ENCODE measurements around the gene STK36. TPM values are rescaled to one million over a fixed set of nuclear protein-coding genes. Genes with fewer than 3 reads are reported as not detected.

Gene STK36
- total RNA-seq, 1 donor from 2014 or later = 17.6 TPM

- intact Hi-C loops (cut with micrococcal nuclease) = no loop called here
These were observed 71.2 kb downstream of the STK36 start for GRCh38 chr2:218743068-218743467.

DNA sequence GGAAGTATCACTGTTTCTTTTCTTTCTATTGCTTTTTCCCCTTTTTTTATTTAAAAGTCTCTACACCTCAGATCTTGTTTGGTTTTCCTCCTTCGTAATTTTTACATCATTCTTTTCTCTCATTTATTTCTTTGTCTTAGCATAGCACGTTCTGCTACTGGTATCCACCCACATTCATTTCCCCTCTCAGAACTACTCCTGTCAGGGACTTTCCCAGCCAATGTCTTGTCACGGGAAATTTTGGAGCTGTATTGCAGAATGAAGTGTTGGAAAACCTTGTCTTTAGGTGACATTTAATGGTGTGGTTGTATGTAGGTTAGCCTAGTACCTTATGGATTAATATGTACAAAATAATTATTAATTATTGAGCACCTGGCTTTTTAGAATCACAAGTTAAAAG is 72.7 kb downstream of the STK36 start:
- intact Hi-C loops (cut with micrococcal nuclease) = no loop called here

GRCh38 chr2:218745160-218745558 is 73.3 kb downstream of the STK36 start:
- intact Hi-C loops (cut with micrococcal nuclease) = no loop called here

- intact Hi-C loops (cut with micrococcal nuclease) = no loop called here
These were observed 73.9 kb downstream of the STK36 start for GRCh38 chr2:218745559-218746469.

DNA sequence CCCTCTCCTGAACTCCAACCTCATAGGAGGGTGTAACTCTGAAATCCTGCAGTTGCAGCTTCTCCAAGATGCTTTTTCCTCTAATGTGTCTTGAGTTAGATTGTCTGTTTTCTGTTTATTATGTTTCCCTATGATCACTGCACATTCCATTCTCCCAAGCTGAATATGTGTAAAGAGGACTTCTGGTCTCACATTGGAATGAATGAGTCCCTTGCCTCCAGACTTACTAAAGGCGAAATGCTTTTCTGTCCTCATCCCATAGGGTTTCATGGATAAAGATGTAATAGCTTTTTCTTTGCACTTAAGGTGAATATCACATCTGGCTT is 74.5 kb downstream of the STK36 start:
- intact Hi-C loops (cut with micrococcal nuclease) = no loop called here

DNA sequence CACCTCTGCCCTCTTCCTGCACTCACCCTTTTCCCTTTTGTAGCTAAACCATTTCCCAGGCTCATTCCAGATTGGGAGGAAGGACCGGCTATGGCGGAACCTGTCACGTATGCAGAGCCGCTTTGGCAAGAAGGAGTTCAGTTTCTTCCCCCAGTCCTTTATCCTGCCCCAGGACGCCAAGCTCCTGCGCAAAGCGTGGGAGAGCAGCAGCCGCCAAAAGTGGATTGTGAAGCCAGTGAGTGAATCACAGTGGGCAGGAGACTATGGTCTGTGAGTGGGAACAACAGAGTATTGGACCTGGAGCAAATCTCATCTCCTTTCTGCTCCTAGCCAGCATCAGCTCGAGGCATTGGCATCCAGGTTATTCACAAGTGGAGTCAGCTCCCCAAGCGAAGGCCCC is 75.1 kb downstream of the STK36 start:
- intact Hi-C loops (cut with micrococcal nuclease) = no loop called here

DNA sequence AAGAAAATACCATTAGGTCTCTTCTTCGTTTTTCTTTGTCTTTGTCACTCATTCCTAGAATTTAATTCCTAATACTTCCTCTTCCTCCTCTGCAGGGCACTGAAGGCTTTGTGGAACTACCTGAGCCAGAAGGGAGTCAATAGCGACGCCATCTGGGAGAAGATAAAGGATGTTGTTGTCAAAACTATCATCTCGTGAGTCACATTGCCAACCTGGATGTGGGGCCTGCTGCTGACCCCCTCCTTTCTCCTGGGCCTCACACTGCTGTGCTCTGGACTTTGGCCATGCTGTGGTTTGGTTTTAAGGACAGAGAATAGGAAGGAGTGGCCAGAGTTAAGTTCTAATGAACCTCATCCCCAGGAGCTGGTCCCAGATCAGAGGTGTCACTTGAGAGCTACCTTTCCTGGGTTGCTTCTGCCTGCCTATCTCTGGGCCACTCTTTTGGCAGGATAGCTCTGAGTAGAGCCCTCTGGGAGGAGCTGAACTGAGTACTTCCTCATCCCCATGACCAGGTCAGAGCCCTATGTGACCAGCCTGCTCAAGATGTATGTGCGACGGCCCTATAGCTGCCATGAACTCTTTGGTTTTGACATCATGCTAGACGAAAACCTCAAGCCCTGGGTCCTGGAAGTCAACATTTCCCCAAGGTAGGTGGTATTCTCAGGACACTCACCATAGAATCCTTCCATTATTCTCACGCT is 77.0 kb downstream of the STK36 start:
- intact Hi-C loops (cut with micrococcal nuclease) = no loop called here

Other genes with a start within 250 kb of the STK36 start
- 30.3 and 32.8 TPM in 2 replicates for gene USP37, start 103.7 kb upstream of the STK36 start, total RNA-seq
- 105 and 109 TPM in 2 replicates for gene CNOT9, start 103.2 kb upstream of the STK36 start, total RNA-seq
- 0.49 and 0.64 TPM in 2 replicates for gene PLCD4, start 64.2 kb upstream of the STK36 start, total RNA-seq
- 57.0 and 59.0 TPM in 2 replicates for gene ZNF142, start 12.5 kb upstream of the STK36 start, total RNA-seq
- 51.6 and 52.2 TPM in 2 replicates for gene BCS1L, start 12.4 kb upstream of the STK36 start, total RNA-seq
- 23.8 and 26.9 TPM in 2 replicates for gene RNF25, start 84 bp upstream of the STK36 start, total RNA-seq
- 38.5 and 47.3 TPM in 2 replicates for gene TTLL4, start 38.7 kb downstream of the STK36 start, total RNA-seq
- 0.12 and 0.17 TPM in 2 replicates for gene CYP27A1, start 110.1 kb downstream of the STK36 start, total RNA-seq
- gene PRKAG3, start 159.7 kb downstream of the STK36 start, total RNA-seq = not detected in 2 replicates
- gene WNT6, start 187.7 kb downstream of the STK36 start, total RNA-seq = not detected in 2 replicates
- gene WNT10A, start 208.8 kb downstream of the STK36 start, total RNA-seq = 0.07 and 0.29 TPM in 2 replicates

Data from T-helper 1 cell treated with Interleukin-12 subunit alpha and Interleukin-12 subunit beta and Interleukin-4 antibody, amounts not matched to agents 30 ng/mL and 1 ng/mL, for 36 hours (primary cell).